Activated CD4-positive, alpha-beta memory T cell treated with anti-CD3 and anti-CD28 coated beads for 36 hours (primary cell): ENCODE results near the gene E2F2. TPM values are rescaled to one million over a fixed set of nuclear protein-coding genes. Genes with fewer than 3 reads are reported as not detected.
A peak's percentile ranks its signal among the peaks of the same experiment; 100 is the strongest.
"Not testable (repeated sequence)": the region's sequence is repeated elsewhere in the genome, so short reads cannot be mapped to it uniquely, and the experiment has no call there.

ENCODE experiments used
- CTCF ChIA-PET: fragments of 350-600 bp; sonication (Branson Sonifier 250); formaldehyde crosslinking; loops from one replicate; lab custom pipeline; 2021; ENCODE audit warnings: antibody characterized with exemption, inconsistent platforms; lab: Charles Lee
- POLR2A ChIA-PET: fragments of 350-600 bp; sonication (Branson Sonifier 250); formaldehyde crosslinking; loops from one replicate; lab custom pipeline; 2021; ENCODE audit warnings: antibody characterized with exemption; lab: Charles Lee
- DNase-seq: peaks from one replicate; pipeline ENCODE4 v3.0.0-alpha.2; 2020
- H3K27ac Mint-ChIP-seq: one replicate; pipeline ENCODE4 v1.8.0; 2021; ENCODE audit warnings: mixed read lengths
- H3K27me3 Mint-ChIP-seq: one replicate; pipeline ENCODE4 v1.8.0; 2021; ENCODE audit warnings: mixed read lengths
- H3K36me3 Mint-ChIP-seq: one replicate; pipeline ENCODE4 v1.8.0; 2021; ENCODE audit warnings: mixed read lengths
- H3K4me1 Mint-ChIP-seq: one replicate; pipeline ENCODE4 v1.8.0; 2021; ENCODE audit warnings: low read depth, mixed read lengths
- H3K4me3 Mint-ChIP-seq: one replicate; pipeline ENCODE4 v1.8.0; 2021; ENCODE audit warnings: mild to moderate bottlenecking, mixed read lengths
- H3K9me3 Mint-ChIP-seq: one replicate; pipeline ENCODE4 v1.8.0; 2021; ENCODE audit warnings: mixed read lengths
- intact Hi-C: fragments of 100-400 bp; cut with micrococcal nuclease; formaldehyde crosslinking; loops from one replicate; pipeline ENCODE4 v1.15.1; 2023
- total RNA-seq, 2 experiments: library from RNA; stranded (reverse); gene quantifications; one replicate each; pipeline ENCODE4 v1.2.3, GENCODE V29; 2021

E2F2 gene
- total RNA-seq, 2 experiments from 2014 or later = 22.1 to 26.3 TPM

- POLR2A ChIA-PET = interaction anchor here (0.6 to 1.0 kb wide), 2 partner anchors 16 to 45 kb away, joined by 3 read pairs; partner anchors contain the start of gene ID3
- Mint-ChIP-seq H3K9me3 (no peaks in the 10 kb centered on the region), H3K4me1 (peaks cover 8% of the 10 kb centered on the region), H3K27me3 (no peaks in the 10 kb centered on the region), H3K4me3 (no peak overlapping the region), H3K36me3 (no peaks in the 10 kb centered on the region), H3K27ac (no peak overlapping the region)
- CTCF ChIA-PET = interaction anchor here (0.6 to 23.7 kb wide), 16 partner anchors 10 to 381 kb away, joined by 3 to 913 read pairs (median 4); no protein-coding TSS in a partner anchor
- intact Hi-C loops = loop anchor here (1.0 kb wide), 1 partner anchor 93 kb away; no protein-coding TSS in a partner anchor
- no peak for DNase-seq
Observed at GRCh38 chr1:23543707-23544443, 12.8 kb upstream of the E2F2 start.

GRCh38 chr1:23542940-23543339 lies 11.9 kb upstream of the E2F2 start:
- POLR2A ChIA-PET, H3K36me3 Mint-ChIP-seq, H3K9me3 Mint-ChIP-seq, H3K27ac Mint-ChIP-seq, H3K27me3 Mint-ChIP-seq, H3K4me3 Mint-ChIP-seq, H3K4me1 Mint-ChIP-seq, intact Hi-C loops, DNase-seq: not testable (repeated sequence)
- CTCF ChIA-PET = interaction anchor here (0.9 to 23.7 kb wide), 6 partner anchors 8 to 115 kb away, joined by 3 to 913 read pairs (median 18); no protein-coding TSS in a partner anchor

- Mint-ChIP-seq H3K9me3 (no peaks in the 10 kb centered on the region), H3K36me3 (no peaks in the 10 kb centered on the region)
- intact Hi-C loops = loop anchor here (1.0 to 10.0 kb wide), 3 partner anchors 8 to 435 kb away; partner anchors contain the start of gene E2F2
Observed at GRCh38 chr1:23539698-23540266, 8.7 kb upstream of the E2F2 start.

GRCh38 chr1:23537296-23537973 lies 6.4 kb upstream of the E2F2 start:
- no peaks in the 10 kb centered on the region for H3K27me3 Mint-ChIP-seq
- H3K9me3 Mint-ChIP-seq = no peaks in the 10 kb centered on the region
- peak overlapping the region; percentile 6 for H3K4me3 Mint-ChIP-seq
- H3K4me1 Mint-ChIP-seq = peaks cover 34% of the 10 kb centered on the region
- intact Hi-C loops = loop anchor here (10.0 kb wide), 1 partner anchor 433 kb away; no protein-coding TSS in a partner anchor
- CTCF ChIA-PET = interaction anchor here (3.1 to 5.1 kb wide), 3 partner anchors 39 to 99 kb away, joined by 23 to 274 read pairs (median 27); no protein-coding TSS in a partner anchor
- H3K36me3 Mint-ChIP-seq = no peaks in the 10 kb centered on the region
- no peak for DNase-seq
- POLR2A ChIA-PET = interaction anchor here (0.7 kb wide), 1 partner anchor 98 kb away, joined by 3 read pairs; no protein-coding TSS in a partner anchor
- no peak overlapping the region for H3K27ac Mint-ChIP-seq

More at GRCh38 chr1:23539698-23540266, 8.7 kb upstream of the E2F2 start:
- peak; percentile 96 for DNase-seq
- Mint-ChIP-seq H3K4me1 (peaks cover 17% of the 10 kb centered on the region), H3K4me3 (peak overlapping the region; percentile 55), H3K27me3 (no peaks in the 10 kb centered on the region), H3K27ac (peak overlapping the region; percentile 62)
- CTCF ChIA-PET = interaction anchor here (0.6 to 23.7 kb wide), 31 partner anchors 8 to 441 kb away, joined by 3 to 913 read pairs (median 5); partner anchors contain the start of genes ASAP3 and ID3
- POLR2A ChIA-PET = interaction anchor here (0.7 to 0.9 kb wide), 2 partner anchors 43 to 217 kb away, joined by 3 read pairs; no protein-coding TSS in a partner anchor

GRCh38 chr1:23533246-23534023 lies 2.4 kb upstream of the E2F2 start:
- Mint-ChIP-seq H3K36me3 (peaks cover 5% of the 10 kb centered on the region), H3K27me3 (no peaks in the 10 kb centered on the region), H3K4me1 (peaks cover 55% of the 10 kb centered on the region), H3K27ac (peak overlapping the region; percentile 24), H3K9me3 (no peaks in the 10 kb centered on the region), H3K4me3 (no peak overlapping the region)
- ChIA-PET CTCF (interaction anchor here (0.6 to 11.2 kb wide), 6 partner anchors 9 to 103 kb away, joined by 3 to 170 read pairs (median 4); no protein-coding TSS in a partner anchor), POLR2A (interaction anchor here (0.6 to 1.1 kb wide), 2 partner anchors 9 to 47 kb away, joined by 3 to 4 read pairs; no protein-coding TSS in a partner anchor)
- peak; percentile 46 for DNase-seq
- intact Hi-C loops = loop anchor here (1.0 to 10.0 kb wide), 5 partner anchors 11 to 429 kb away; partner anchors contain the start of gene TCEA3

- peaks cover 68% of the 10 kb centered on the region for H3K4me1 Mint-ChIP-seq
- intact Hi-C loops = loop anchor here (1.0 to 10.0 kb wide), 7 partner anchors 8 to 427 kb away; partner anchors contain the start of genes ASAP3, HNRNPR and TCEA3
Observed at GRCh38 chr1:23531562-23532094, 595 bp upstream of the E2F2 start.

GRCh38 chr1:23530087-23530746 lies 816 bp downstream of the E2F2 start:
- intact Hi-C loops = loop anchor here (2.0 to 10.0 kb wide), 5 partner anchors 45 to 425 kb away; partner anchors contain the start of genes ASAP3, HNRNPR and TCEA3
- POLR2A ChIA-PET = interaction anchor here (0.9 to 1.6 kb wide), 2 partner anchors 10 to 33 kb away, joined by 3 to 5 read pairs; no protein-coding TSS in a partner anchor

More at GRCh38 chr1:23531562-23532094, 595 bp upstream of the E2F2 start:
- peaks cover 5% of the 10 kb centered on the region for H3K36me3 Mint-ChIP-seq
- peak overlapping the region; percentile 91 for H3K27ac Mint-ChIP-seq
- CTCF ChIA-PET = interaction anchor here (0.9 to 11.2 kb wide), 7 partner anchors 9 to 105 kb away, joined by 3 to 170 read pairs (median 6); no protein-coding TSS in a partner anchor
- no peaks in the 10 kb centered on the region for H3K9me3 Mint-ChIP-seq
- no peak for DNase-seq
- H3K4me3 Mint-ChIP-seq = peak overlapping the region; percentile 88
- POLR2A ChIA-PET = interaction anchor here (1.5 to 1.6 kb wide), 2 partner anchors 27 to 35 kb away, joined by 5 to 6 read pairs; partner anchors contain the start of gene ID3
- H3K27me3 Mint-ChIP-seq = no peaks in the 10 kb centered on the region

GRCh38 chr1:23529146-23530086 lies 1.6 kb downstream of the E2F2 start:
- Mint-ChIP-seq H3K9me3 (no peaks in the 10 kb centered on the region), H3K4me3 (peak overlapping the region; percentile 85), H3K4me1 (peaks cover 80% of the 10 kb centered on the region), H3K27ac (no peak overlapping the region), H3K36me3 (peaks cover 12% of the 10 kb centered on the region), H3K27me3 (no peaks in the 10 kb centered on the region)
- CTCF ChIA-PET = interaction anchor here (0.7 to 11.2 kb wide), 7 partner anchors 10 to 108 kb away, joined by 3 to 170 read pairs (median 9); no protein-coding TSS in a partner anchor
- POLR2A ChIA-PET = interaction anchor here (0.9 to 1.9 kb wide), 2 partner anchors 10 to 22 kb away, joined by 3 to 5 read pairs; no protein-coding TSS in a partner anchor
- intact Hi-C loops = loop anchor here (2.0 to 10.0 kb wide), 5 partner anchors 45 to 425 kb away; partner anchors contain the start of genes ASAP3, HNRNPR and TCEA3
- DNase-seq = peak; percentile 32

More at GRCh38 chr1:23530087-23530746, 816 bp downstream of the E2F2 start:
- Mint-ChIP-seq H3K36me3 (peaks cover 12% of the 10 kb centered on the region), H3K4me1 (peaks cover 79% of the 10 kb centered on the region), H3K9me3 (no peaks in the 10 kb centered on the region), H3K27ac (peak overlapping the region; percentile 54), H3K27me3 (no peaks in the 10 kb centered on the region), H3K4me3 (peak overlapping the region; percentile 85)
- DNase-seq = peak; percentile 51
- CTCF ChIA-PET = interaction anchor here (1.5 to 11.2 kb wide), 7 partner anchors 10 to 107 kb away, joined by 5 to 170 read pairs (median 18); no protein-coding TSS in a partner anchor
